NCI-H345 treated with DMSO at 0.1 percent for 48 hours (cell line): Measurements from ENCODE around the gene PRKN.

Experiments used
- DNase-seq: peaks from one replicate; lab custom pipeline; 2025; ENCODE audit not compliant: unreplicated experiment; lab: John Stamatoyannopoulos, UW

Gene PRKN

DNA sequence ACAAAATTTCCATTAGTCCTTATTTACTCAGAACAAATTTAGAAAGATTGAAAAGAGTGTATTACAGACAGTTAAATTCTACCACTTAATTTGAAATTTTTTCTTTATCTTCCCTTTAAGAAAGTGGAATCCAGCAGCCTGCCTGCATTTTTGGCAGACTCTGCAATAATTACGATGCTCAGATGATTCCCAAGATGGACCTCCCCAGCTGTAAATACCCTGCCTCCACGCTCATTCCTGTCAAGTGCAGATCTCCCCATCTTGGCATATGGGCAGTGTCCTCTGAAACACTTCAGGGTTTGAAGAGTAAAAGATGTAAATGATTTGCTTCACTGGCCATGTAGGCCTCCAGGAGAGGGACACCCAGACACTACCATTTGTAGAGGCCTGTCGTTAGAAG is 471.2 kb downstream of the PRKN start:
- DNase-seq = no peak

DNA sequence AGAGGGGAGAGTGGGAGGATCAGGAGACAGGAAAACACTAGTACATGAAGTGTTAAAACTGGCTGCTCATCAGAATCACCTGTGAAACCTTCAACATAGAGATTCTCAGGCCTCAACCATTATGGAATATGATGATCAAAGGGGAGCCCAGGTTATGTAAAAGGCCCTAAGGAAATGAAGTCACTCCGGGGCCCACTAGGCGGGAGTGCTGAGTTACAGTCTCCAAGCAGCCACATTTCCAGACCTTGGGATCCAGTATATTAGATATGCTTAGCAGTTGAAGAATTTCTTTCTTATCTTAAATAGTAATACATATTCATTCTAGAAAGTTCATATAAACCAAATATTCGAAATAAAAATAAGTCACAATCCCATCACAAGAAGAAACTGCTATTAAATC is 476.3 kb downstream of the PRKN start:
- no peak for DNase-seq

DNA sequence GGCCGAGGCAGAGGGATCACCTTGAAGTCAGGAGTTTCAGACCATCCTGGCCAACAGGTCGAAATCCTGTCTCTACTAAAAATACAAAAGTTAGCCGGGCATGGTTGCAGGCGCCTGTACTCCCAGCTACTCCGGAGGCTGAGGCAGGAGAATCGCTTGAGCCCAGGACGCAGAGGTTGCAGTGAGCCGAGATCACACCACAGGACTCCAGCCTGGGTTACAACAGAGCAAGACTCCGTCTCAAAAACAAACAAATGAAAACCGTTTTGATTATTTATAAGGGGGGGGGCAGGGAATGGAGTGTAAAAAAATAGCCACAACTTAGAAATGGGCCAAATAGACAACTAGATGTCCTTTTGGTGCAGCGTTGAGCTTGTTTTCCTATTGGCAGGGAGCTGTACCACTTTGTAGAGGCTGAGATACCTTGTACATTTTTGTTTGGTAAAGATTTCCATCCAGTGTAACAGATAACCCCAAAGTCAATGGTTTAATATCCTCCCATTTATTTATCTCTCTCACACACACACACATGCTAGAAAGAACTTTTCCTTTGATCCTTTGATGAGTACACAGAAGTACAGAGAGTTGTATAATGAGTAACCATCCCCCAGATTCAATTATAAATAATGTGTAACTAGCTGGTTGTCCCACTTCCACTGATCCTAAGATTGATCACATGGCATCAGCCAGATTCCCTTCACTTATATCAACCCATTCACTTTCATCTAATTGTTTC is 477.5 kb downstream of the PRKN start:
- no peak for DNase-seq

DNA sequence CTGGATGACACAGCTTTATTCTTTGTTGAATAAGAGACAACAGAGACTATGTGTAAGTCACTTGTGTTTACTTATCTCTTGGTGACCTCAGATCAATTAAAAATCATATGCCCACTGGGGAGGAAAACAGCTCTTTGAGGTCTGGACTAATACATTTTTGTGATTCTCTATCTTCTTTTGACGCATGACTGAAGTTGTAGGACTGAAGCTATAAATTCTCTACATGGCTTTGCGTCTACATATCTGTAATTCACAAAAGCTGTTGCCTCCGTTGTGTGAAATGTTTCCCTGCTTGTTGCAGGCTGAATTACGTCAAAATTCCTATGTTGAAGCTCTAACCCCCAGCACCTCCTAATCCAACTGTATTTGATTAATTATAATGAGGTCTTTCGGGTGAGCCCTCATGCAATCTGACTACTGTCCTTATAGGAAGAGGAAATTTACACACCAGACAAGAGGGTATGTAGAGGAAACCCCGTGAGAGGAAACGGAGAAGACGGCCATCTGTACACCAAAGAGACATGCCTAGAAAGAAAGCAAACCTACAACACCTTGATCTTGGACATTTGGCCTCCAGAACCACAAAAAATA is 481.6 kb downstream of the PRKN start:
- no peak for DNase-seq

DNA sequence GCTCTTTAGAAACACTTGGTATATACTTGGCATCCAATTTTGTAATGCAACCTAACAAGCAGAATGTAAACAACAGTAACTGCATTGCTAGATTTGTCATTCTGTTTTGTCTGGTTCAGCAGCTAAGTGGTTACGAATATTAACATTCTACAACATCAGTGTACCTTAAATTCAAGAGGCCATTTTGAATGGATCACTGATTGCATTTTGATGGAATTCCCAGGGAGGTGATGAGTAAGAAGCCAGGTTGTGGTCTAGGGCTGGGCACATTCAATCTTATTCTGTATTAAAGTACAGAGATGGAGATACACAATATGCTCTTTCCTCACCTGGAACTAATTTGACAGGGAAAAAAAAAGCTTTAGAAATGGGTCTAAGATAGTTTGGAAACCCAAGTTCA is 483.5 kb downstream of the PRKN start:
- no peak for DNase-seq

DNA sequence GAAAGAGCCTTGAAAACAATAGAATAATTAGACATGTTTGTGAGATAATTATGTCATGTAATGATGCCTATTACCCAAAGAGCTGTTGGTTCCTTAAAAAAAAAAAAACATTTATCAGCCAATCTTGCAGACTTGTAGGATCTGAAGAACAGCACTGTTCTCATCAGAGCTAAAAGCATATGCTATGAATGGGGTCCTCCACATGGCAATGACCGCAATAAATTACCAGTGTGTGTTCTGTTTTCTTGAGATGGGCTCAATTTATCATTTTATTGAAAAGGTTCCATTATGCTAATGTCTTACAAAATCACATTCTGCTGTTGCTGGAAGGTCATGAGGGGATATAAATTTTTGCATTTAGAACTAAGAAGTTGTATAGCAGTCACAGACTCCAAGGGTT is 484.7 kb downstream of the PRKN start:
- DNase-seq = no peak

DNA sequence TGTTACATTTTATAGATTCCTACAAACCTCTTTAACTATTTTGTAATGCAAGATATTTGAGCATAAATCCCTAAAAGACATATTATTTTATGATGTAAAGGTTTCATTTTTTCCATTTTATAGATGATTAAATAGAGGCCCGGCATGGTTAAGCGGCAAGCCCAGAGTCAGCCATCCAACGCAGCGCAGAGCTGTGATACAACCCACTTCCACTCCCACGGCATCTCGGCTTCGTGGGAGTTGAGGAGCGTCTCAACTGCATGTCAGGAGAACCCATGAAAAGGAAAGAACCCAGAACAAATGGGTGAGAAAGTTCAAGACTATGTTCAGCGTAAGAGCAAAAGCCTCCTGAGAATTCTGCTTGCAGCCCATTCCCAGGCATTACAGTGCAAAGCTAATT is 488.2 kb downstream of the PRKN start:
- DNase-seq = no peak

DNA sequence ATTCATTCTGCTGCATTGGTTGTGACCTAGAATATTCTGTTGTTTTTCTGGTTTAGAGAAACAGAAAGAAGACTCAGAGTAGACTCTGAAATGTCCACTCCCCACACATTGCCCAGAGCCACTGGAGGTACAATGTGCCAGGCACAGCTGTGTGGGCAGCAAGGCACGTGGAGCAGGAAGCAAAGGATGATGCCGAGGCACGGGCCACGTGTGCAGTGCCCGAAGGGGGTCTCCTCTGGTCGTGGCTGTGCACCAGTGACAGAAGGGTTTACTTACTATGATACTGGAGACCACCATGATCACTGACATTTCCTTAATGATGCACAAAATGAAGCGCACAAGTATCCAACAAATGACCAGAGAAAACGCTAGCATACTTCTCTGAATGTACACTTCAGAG is 488.9 kb downstream of the PRKN start:
- DNase-seq = no peak

DNA sequence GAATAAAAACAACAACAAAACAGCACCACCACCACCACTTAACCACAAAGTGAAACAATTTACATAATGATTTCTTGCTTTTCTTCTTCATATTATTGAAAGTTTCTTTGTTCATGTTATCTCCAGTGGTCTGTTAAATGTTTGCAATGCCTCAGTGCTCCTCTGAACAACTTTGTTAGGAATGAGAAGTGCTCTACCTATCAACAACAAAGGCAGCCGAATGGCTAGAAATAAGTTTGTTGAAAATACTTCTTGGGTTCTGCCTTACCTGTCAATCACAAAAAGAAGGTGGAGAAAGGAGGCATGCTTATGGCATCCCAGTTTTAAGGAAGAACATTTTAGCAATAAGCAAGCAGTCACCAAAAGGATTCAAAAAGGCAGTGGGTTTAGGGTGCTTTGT is 490.2 kb downstream of the PRKN start:
- DNase-seq = no peak

DNA sequence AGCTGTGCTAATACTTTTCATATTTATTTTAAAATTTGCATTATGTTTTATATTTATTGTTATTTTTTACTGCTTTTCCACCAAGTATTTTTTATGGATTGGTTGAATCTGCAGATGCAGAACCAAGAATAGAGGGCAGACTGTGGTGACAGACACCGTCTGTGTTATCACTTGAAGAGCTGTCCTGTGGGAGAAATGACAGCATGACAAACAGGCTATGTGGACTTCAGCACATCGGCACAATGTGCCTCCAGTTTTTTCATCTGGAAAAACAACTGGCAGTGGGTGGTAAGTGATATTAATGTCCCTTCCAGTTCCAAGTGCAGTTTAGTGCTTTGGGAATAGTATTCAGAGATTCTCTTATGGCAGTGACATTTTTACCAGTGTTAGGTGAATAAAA is 492.9 kb downstream of the PRKN start:
- no peak for DNase-seq

DNA sequence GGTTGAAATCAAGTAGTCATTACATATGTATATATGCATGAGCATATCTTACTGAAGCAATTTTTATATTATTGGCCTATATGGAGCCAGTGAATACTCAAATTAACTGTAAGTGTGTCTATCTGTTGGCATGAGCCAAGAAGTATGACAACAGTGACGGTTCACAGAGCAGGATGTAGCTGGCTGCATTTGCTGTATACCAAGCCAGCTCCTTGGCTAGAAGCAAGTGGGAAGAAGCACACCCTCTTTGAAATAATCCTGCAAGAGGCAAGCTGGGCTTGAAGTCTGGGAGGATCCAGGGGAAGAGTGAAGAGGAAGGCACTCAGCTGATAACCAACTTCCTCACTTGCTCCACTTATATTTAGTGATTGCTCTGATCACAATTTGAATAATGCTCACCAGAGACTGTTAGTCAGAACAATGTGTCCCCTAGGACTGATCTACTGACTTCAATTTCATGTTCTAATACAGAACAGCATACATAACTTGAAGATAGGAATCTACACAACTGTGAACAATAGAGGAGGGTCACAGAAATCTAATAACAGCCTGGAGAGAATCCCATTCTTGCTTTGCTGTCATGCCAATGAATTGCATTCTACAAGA is 497.3 kb downstream of the PRKN start:
- no peak for DNase-seq

DNA sequence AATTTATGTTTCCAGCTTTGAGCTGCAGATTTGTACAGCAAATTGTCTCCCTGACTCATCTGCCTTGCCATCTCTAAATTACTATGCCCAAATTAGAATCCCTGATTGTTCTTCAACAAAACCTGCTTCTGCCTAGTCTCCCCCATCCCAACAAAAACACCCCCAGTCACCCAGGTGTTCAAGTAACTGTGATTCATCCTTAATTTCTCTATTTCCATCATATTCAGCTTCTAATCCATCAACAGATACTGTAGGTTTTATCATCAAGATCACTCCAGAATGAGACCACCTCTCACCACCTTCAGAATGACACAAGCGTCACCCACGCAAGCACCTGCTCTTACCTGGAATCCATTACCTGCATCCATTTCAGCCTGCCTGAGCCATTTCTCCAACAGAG is 498.5 kb downstream of the PRKN start:
- DNase-seq = no peak

DNA sequence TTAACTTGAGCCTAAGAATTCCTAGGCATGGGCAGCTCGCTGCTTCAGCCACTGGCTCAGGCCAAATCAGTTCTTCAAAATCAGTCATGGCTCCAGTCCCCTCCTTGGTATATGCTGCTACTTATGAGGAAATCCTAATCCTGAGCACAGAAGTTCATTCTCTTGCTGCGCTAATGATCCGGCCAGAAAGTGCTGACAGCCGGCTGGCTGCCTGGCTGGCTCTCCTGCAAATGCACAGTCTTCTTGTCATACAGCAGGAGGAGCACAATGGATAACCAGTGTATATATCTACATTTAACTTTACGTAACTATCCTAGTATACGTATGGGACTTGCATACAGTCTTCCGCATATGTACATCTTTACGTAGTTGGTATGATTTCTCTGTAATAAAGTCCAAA is 500.8 kb downstream of the PRKN start:
- DNase-seq = no peak

DNA sequence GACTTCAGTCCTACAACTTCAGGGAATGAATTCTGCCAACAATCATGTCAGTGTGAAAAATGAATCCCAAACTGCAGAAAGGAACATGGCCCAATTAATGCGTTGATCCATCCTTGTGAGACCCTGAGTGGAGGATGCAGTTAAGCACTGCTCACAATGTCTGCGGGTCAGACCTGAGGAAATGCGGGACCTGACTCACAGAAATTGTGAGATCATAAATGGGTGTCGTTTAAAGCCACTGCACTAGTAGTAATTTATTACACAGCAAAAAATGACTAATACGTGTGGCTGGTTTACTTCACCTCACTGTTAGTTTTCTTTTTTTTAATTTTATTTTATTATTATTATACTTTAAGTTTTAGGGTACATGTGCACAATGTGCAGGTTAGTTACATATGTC is 505.0 kb downstream of the PRKN start:
- DNase-seq = no peak

DNA sequence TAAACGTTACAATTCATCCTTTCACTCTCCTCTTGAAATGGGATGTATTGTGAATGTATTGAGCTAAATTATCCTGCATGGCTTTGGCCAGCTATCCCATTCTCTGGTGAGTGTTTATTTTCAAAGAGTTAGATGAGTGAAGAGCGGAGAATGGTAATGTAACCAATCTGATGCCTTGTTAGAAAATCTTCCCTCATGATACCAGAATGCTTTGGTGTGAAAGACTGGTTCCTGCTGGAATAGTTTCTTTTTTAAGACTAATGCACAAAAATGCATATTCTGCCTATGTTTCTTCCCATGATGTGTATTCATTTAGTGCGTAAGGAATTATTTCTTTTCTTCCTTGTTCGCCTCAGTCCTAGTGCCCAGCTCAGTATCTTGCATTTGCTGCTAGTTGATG is 506.7 kb downstream of the PRKN start:
- no peak for DNase-seq

DNA sequence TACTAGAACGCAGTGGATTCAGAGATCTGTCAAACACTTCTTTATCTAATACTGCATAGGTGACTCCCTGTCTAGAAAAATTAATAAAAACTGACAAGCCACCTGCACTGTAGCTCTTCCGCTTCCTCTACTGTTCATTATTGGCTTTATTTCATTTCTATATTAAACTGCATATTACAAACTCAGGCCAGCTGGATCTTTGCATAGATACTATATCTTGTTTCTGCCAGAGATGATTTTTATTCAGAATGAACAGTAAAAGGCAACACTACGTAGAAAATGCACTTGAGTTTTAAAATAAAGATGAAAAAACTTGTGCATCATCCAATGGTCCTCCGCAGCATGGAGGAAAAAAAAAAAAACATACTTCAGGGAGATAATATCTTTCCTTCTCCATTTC is 508.3 kb downstream of the PRKN start:
- DNase-seq = no peak

DNA sequence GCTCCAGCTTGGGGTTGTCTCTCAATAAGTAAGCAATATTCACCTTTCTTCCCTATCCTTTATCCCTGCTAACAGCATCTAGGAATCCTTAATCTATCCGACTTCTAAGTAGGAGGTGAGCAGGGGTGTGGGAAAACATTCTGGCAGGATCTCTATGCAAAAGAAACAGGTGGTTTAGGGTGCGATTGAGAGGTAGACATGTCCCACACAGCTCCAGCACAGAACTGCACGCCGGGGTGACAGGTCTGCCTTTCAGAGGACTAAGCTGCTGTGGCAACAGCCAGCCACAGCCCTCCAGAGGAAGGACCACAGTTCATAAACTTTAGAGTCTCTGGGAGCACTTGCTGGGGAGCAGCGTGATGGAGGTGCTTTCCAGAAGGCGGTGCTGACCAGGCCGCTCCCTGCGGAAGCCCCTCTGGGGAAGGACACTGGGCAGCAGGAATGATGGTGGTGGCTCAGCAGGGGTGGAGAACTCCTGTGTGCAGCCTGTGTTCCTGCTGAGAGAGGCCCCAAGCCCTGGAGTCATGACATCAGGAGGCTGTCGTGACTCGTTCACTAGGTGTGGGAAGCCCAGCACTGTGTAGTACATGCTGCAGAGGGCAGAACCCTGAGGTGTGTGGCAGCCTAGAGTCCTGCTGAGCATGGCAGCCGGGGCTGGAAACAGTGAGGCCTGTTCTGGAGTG is 509.6 kb downstream of the PRKN start:
- DNase-seq = no peak

DNA sequence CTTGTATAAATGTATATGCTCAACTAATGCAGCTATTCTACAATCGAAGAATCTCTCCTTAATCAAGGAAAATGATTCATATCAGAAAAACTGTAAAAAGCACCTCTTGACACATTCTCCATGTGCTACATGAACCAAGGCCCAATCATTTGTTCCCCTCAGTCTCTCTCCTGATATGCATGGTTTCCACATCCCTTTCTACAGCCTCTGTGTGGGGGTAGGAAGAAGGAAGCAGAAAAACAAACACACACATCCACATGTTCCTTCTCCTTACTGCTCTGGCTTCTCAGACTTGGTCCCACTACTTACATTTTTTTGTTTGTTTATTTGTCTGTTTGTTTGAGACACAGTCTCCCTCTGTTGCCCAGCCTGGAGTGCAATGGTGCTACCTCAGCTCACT is 510.5 kb downstream of the PRKN start:
- no peak for DNase-seq

DNA sequence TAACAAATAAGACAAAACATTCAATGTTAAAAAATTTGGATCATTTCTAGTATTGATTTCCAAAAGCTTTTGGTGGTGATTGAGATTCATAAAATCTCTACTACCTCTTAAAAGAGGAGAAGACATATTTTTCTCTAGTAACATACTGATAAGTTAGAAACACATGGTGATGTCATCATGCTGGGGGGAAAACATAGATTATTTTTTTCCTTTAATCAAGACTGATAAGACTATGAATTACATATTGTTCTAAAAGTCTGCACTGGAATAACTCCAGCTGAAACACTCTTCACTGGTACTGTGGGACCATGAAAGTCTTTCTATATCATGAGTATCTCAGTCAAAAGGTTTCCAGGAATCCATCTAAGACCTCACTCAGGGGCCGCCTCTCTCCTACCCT is 515.8 kb downstream of the PRKN start:
- DNase-seq = no peak

DNA sequence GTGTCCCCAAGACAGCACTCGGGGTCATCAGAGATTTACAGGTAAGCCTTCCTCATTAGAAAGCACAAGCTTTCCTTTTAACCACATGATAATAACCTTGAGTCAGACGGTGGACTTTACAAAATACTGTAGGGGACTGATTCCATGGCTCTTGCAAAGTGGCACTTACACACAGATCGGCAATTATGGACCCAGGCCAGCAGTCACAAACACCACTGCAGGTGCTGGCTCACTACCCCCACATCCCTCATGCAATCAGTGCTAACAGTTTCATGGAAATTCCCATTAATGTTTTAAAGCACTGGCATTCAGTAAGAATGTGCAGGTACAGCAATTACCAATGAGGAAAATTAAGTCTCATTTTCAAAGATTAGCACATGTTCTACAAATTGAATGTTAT is 516.5 kb downstream of the PRKN start:
- DNase-seq = no peak

DNA sequence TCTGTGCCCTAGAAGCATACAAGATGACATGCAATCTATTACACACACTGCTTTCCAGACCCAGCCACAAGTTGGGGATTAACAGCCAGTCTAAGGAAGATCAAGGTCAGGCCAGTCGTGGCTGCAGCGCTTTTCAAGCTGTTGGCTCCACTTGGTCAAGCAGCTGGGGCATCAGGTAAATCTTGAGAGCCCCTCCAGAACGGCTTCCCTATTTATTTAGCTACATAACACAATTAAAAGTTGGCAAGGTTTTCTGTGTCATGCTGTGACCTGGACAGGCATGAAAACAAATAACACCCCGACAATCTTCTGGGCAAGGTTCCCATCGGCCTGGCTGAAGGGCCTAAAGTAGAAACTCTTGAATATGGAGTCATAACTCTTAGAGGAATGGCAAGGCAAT is 524.3 kb downstream of the PRKN start:
- DNase-seq = no peak
